ENCODE data around the gene CTXND2.

CTXND2 gene

GRCh38 chr1:150960646-150961045 is 73.7 kb downstream of the CTXND2 start:
- DNase-seq (ENCODE audit: low read depth in 1 of 2, low spot score in 1 of 2), result no peak

- no peak for DNase-seq (ENCODE audit: low read depth in 1 of 2, low spot score in 1 of 2)
These were observed 74.8 kb downstream of the CTXND2 start for GRCh38 chr1:150961756-150962155.
